ENCODE data around the gene FCHSD1.

GRCh38 chr5:141628175-141628788, 22.9 kb downstream of the FCHSD1 start:
- TF ChIP-seq, protein P1, sequence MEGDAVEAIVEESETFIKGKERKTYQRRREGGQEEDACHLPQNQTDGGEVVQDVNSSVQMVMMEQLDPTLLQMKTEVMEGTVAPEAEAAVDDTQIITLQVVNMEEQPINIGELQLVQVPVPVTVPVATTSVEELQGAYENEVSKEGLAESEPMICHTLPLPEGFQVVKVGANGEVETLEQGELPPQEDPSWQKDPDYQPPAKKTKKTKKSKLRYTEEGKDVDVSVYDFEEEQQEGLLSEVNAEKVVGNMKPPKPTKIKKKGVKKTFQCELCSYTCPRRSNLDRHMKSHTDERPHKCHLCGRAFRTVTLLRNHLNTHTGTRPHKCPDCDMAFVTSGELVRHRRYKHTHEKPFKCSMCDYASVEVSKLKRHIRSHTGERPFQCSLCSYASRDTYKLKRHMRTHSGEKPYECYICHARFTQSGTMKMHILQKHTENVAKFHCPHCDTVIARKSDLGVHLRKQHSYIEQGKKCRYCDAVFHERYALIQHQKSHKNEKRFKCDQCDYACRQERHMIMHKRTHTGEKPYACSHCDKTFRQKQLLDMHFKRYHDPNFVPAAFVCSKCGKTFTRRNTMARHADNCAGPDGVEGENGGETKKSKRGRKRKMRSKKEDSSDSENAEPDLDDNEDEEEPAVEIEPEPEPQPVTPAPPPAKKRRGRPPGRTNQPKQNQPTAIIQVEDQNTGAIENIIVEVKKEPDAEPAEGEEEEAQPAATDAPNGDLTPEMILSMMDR (conservative IDR thresholded peaks at IDR 0.05; ENCODE audit: low read depth, low read length): no peak
- TF ChIP-seq ELK1 (IDR thresholded peaks at IDR 0.05; ENCODE audit: borderline replicate concordance, low read depth, low read length) (no peak), SMC3 (IDR thresholded peaks at IDR 0.05; ENCODE audit: low read depth, low read length) (no peak), BHLHE40 (IDR thresholded peaks at IDR 0.05; ENCODE audit: low read depth, low read length) (no peak), POLR2A (IDR thresholded peaks at IDR 0.05; ENCODE audit: low read depth, low read length) (no peak), RCOR1 (IDR thresholded peaks at IDR 0.05; ENCODE audit: insufficient replicate concordance, low read length) (no peak), NFE2L2 (IDR thresholded peaks at IDR 0.05; ENCODE audit: low read depth, low read length) (no peak), MAFK (IDR thresholded peaks at IDR 0.05; ENCODE audit: low read depth, low read length) (no peak), RAD21 (IDR thresholded peaks at IDR 0.05; ENCODE audit: low read length) (no peak), CHD1 (IDR thresholded peaks at IDR 0.05; ENCODE audit: low read depth, low read length) (no peak), RFX5 (IDR thresholded peaks at IDR 0.05; ENCODE audit: low read depth, low read length) (no peak), FOS (IDR thresholded peaks at IDR 0.05; ENCODE audit: low read depth, low read length) (no peak)
- TF ChIP-seq, protein P2, sequence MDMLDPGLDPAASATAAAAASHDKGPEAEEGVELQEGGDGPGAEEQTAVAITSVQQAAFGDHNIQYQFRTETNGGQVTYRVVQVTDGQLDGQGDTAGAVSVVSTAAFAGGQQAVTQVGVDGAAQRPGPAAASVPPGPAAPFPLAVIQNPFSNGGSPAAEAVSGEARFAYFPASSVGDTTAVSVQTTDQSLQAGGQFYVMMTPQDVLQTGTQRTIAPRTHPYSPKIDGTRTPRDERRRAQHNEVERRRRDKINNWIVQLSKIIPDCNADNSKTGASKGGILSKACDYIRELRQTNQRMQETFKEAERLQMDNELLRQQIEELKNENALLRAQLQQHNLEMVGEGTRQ (IDR thresholded peaks at IDR 0.05; ENCODE audit: low read depth, low read length): no peak

Data from IMR-90 (cell line).